GM23338 (cell line): ENCODE measurements around the gene MATN1. TPM values are rescaled to one million over a fixed set of nuclear protein-coding genes. Genes with fewer than 3 reads are reported as not detected.

Experiments used
- ATAC-seq: fragments of 200-7000 bp; cut with Tn5 transposase; 3 replicates; pipeline ENCODE4 v1.9.1; 2020
- DNase-seq: peaks from one replicate; pipeline ENCODE4 v3.0.0-alpha.2; 2015; ENCODE audit warnings: low spot score
- H2AFZ ChIP-seq: fragments of 200-600 bp; sonication (generic); 2 replicates; pipeline ENCODE4 v1.8.0; 2016; ENCODE audit warnings: antibody characterized with exemption, mild to moderate bottlenecking, moderate library complexity
- H3F3A ChIP-seq: fragments of 200-600 bp; sonication (generic); replicated peaks from 2 replicates; pipeline ENCODE4 v1.8.0; 2017; ENCODE audit warnings: antibody characterized with exemption, mixed run types, low read depth
- H3K27ac ChIP-seq: fragments of 200-600 bp; sonication (generic); 2 replicates; pipeline ENCODE4 v1.6.1; 2016; ENCODE audit warnings: low read depth
- H3K27me3 ChIP-seq: fragments of 200-600 bp; sonication (generic); 2 replicates; pipeline ENCODE4 v1.8.0; 2016; ENCODE audit warnings: mild to moderate bottlenecking, mixed run types, moderate library complexity; ENCODE audit not compliant: insufficient read depth
- H3K36me3 ChIP-seq: fragments of 200-600 bp; sonication (generic); 2 replicates; pipeline ENCODE4 v1.8.0; 2016; ENCODE audit warnings: mild to moderate bottlenecking; ENCODE audit not compliant: insufficient read depth
- H3K4me1 ChIP-seq: fragments of 200-600 bp; sonication (generic); 2 replicates; pipeline ENCODE4 v1.8.0; 2016; ENCODE audit warnings: mild to moderate bottlenecking, moderate library complexity; ENCODE audit not compliant: insufficient read depth
- H3K4me2 ChIP-seq: fragments of 200-600 bp; sonication (generic); 2 replicates; pipeline ENCODE4 v1.7.1; 2017; ENCODE audit warnings: mixed run types
- H3K4me3 ChIP-seq: fragments of 200-600 bp; sonication (generic); 2 replicates; pipeline ENCODE4 v1.6.1; 2016; ENCODE audit warnings: mixed run types
- H3K79me2 ChIP-seq: fragments of 200-600 bp; sonication (generic); replicated peaks from 2 replicates; pipeline ENCODE4 v1.8.0; 2017; ENCODE audit warnings: mild to moderate bottlenecking; ENCODE audit not compliant: insufficient read depth
- H3K9me2 ChIP-seq: fragments of 200-600 bp; sonication (generic); 2 replicates; pipeline ENCODE4 v1.8.0; 2017; ENCODE audit not compliant: insufficient read depth
- H4K20me1 ChIP-seq: fragments of 200-600 bp; sonication (generic); replicated peaks from 2 replicates; pipeline ENCODE4 v1.8.0; 2017; ENCODE audit warnings: mild to moderate bottlenecking; ENCODE audit not compliant: insufficient read depth
- H3K27ac Mint-ChIP-seq: 2 replicates; pipeline ENCODE4 v1.8.0; 2020; ENCODE audit warnings: inconsistent platforms, mild to moderate bottlenecking, moderate library complexity, mixed read lengths
- H3K27me3 Mint-ChIP-seq: 3 replicates; pipeline ENCODE4 v1.8.0; 2022; ENCODE audit warnings: low read depth, mild to moderate bottlenecking, moderate library complexity, mixed read lengths, inconsistent platforms; ENCODE audit not compliant: insufficient read depth, poor library complexity
- H3K36me3 Mint-ChIP-seq: 3 replicates; pipeline ENCODE4 v1.8.0; 2021; ENCODE audit warnings: low read depth, mild to moderate bottlenecking, inconsistent platforms, moderate library complexity, mixed read lengths
- H3K4me1 Mint-ChIP-seq: 3 replicates; pipeline ENCODE4 v1.8.0; 2020; ENCODE audit warnings: mild to moderate bottlenecking, inconsistent platforms, mixed read lengths
- H3K4me3 Mint-ChIP-seq: 3 replicates; pipeline ENCODE4 v1.8.0; 2021; ENCODE audit warnings: moderate library complexity, mild to moderate bottlenecking, inconsistent platforms, mixed read lengths
- H3K9me3 Mint-ChIP-seq: 3 replicates; pipeline ENCODE4 v1.8.0; 2020; ENCODE audit warnings: moderate library complexity, mild to moderate bottlenecking, inconsistent platforms, mixed read lengths
- CREB1 ChIP-seq: fragments of 250-450 bp; sonication (Bioruptor Pico); IDR thresholded peaks from 2 replicates; pipeline ENCODE4 v1.5.0; 2020; ENCODE audit warnings: low read depth, mild to moderate bottlenecking, moderate library complexity
- CTCF ChIP-seq, 2 experiments: fragments of 200-600 bp in 1 of 2; sonication (generic) in 1 of 2; conservative IDR thresholded peaks; 2 replicates each; pipeline versions ENCODE4 v1.5.1 to v1.6.1; 2016 to 2017; ENCODE audit warnings: antibody characterized with exemption in 2 of 2, low read depth in 2 of 2, mild to moderate bottlenecking in 2 of 2, moderate library complexity in 1 of 2
- ETS1 ChIP-seq: IDR thresholded peaks from 2 replicates; pipeline ENCODE4 v1.6.1; 2016; ENCODE audit warnings: antibody characterized with exemption
- EZH2 ChIP-seq: fragments of 200-600 bp; sonication (generic); IDR thresholded peaks from one replicate; pipeline ENCODE4 v1.8.0; 2017; ENCODE audit warnings: antibody characterized with exemption, mild to moderate bottlenecking, low read depth; ENCODE audit not compliant: unreplicated experiment
- EZH2phosphoT487 ChIP-seq: fragments of 200-600 bp; sonication (generic); IDR thresholded peaks from one replicate; pipeline ENCODE4 v1.8.1; 2018; ENCODE audit warnings: antibody characterized with exemption; ENCODE audit not compliant: unreplicated experiment
- JUNB ChIP-seq: IDR thresholded peaks from one replicate; pipeline ENCODE4 v1.6.1; 2016; ENCODE audit warnings: antibody characterized with exemption; ENCODE audit not compliant: unreplicated experiment
- NANOG ChIP-seq: IDR thresholded peaks from 2 replicates; pipeline ENCODE4 v1.6.1; 2016; ENCODE audit warnings: antibody characterized with exemption, borderline replicate concordance
- POLR2AphosphoS5 ChIP-seq: IDR thresholded peaks from 2 replicates; pipeline ENCODE4 v1.6.1; 2016; ENCODE audit warnings: antibody characterized with exemption, low read depth
- REST ChIP-seq: IDR thresholded peaks from one replicate; pipeline ENCODE4 v1.6.1; 2018; ENCODE audit warnings: antibody characterized with exemption; ENCODE audit not compliant: unreplicated experiment
- STAT1 ChIP-seq: IDR thresholded peaks from one replicate; pipeline ENCODE4 v1.6.1; 2016; ENCODE audit warnings: antibody characterized with exemption; ENCODE audit not compliant: unreplicated experiment
- ZNF114 ChIP-seq: fragments of 250-450 bp; sonication (Bioruptor Pico); IDR thresholded peaks from 2 replicates; pipeline ENCODE4 v1.5.0; 2020; ENCODE audit warnings: mild to moderate bottlenecking, moderate library complexity
- ZNF331 ChIP-seq: fragments of 250-450 bp; sonication (Bioruptor Pico); IDR thresholded peaks from 2 replicates; pipeline ENCODE4 v1.5.0; 2020; ENCODE audit warnings: low read depth, mild to moderate bottlenecking, moderate library complexity
- ZNF462 ChIP-seq: fragments of 250-450 bp; sonication (Bioruptor Pico); IDR thresholded peaks from 2 replicates; pipeline ENCODE4 v1.5.0; 2020; ENCODE audit warnings: mild to moderate bottlenecking, moderate library complexity
- polyA plus RNA-seq: library from polyadenylated mRNA; unstranded; fragments of >200 nt; fragmentation: Nextera tagmentation; extraction: Ambion mirVana; gene quantifications from 2 replicates; pipeline ENCODE4 v1.2.1, GENCODE V29; 2016
- total RNA-seq: library from RNA; depleted of rRNA; stranded (reverse); fragments of >200 nt; shearing (Covaris generic); gene quantifications from 2 replicates; pipeline ENCODE4 v1.2.3, GENCODE V29; 2014

The MATN1 gene
- total and polyA plus RNA-seq, 2 experiments from 2014 or later = 0.08 to 0.31 TPM

- H3K36me3 Mint-ChIP-seq = no peaks in the 10 kb centered on the region
- Histone ChIP-seq H3K27me3 (no peaks in the 10 kb centered on the region), H3K4me3 (no peak overlapping the region), H2AFZ (no peak overlapping the region), H3K79me2 (no peaks in the 10 kb centered on the region), H4K20me1 (no peaks in the 10 kb centered on the region), H3K36me3 (no peaks in the 10 kb centered on the region), H3F3A (no peaks in the 10 kb centered on the region), H3K4me1 (peaks cover 11% of the 10 kb centered on the region), H3K27ac (no peak overlapping the region), H3K9me2 (no peaks in the 10 kb centered on the region), H3K4me2 (no peak overlapping the region)
- ATAC-seq = no peak
- no peak for TF ChIP-seq REST
- TF ChIP-seq STAT1 = no peak
- no peak for TF ChIP-seq EZH2
- no peak for TF ChIP-seq ZNF114 (CRISPR knock-in tag)
- no peak for TF ChIP-seq ZNF331 (CRISPR knock-in tag)
- no peak for TF ChIP-seq NANOG
- no peak for TF ChIP-seq JUNB
- TF ChIP-seq ETS1 = no peak
- no peak for TF ChIP-seq EZH2phosphoT487
- TF ChIP-seq CTCF (conservative IDR thresholded peaks at IDR 0.05; ENCODE audit: low read depth in 2 of 2) = no peak
- no peak for TF ChIP-seq CREB1 (CRISPR knock-in tag)
- TF ChIP-seq ZNF462 (CRISPR knock-in tag) = no peak
- no peak for TF ChIP-seq POLR2AphosphoS5
- no peak for DNase-seq
- no peaks in the 10 kb centered on the region; the same call in 2 of the 3 replicates for H3K9me3 Mint-ChIP-seq
- no peak overlapping the region for H3K27ac Mint-ChIP-seq
- H3K27me3 Mint-ChIP-seq = peaks cover 18% of the 10 kb centered on the region
- H3K4me1 Mint-ChIP-seq = peaks cover 30% of the 10 kb centered on the region
- H3K4me3 Mint-ChIP-seq = no peak overlapping the region
Observed at GRCh38 chr1:30728832-30729638, 5.7 kb upstream of the MATN1 start.
